SU-DHL-6 (cell line): ENCODE measurements around the gene ACBD6.

Experiments
- H2AFZ ChIP-seq: fragments of 200-600 bp; sonication (generic); 2 replicates; pipeline ENCODE4 v1.6.1; 2014; ENCODE audit warnings: low read depth, mild to moderate bottlenecking, moderate library complexity, mixed read lengths, antibody characterized with exemption, low read length; ENCODE audit not compliant: severe bottlenecking
- H3F3A ChIP-seq: fragments of 200-600 bp; shearing (Covaris generic); 2 replicates; pipeline ENCODE4 v1.6.0; 2016; ENCODE audit warnings: antibody characterized with exemption, mild to moderate bottlenecking; ENCODE audit not compliant: insufficient read depth
- H3K27ac ChIP-seq: fragments of 200-600 bp; sonication (generic); 2 replicates; pipeline ENCODE4 v1.5.1; 2016; ENCODE audit warnings: low read depth, mild to moderate bottlenecking, low read length, moderate library complexity, mixed read lengths
- H3K27me3 ChIP-seq: fragments of 200-600 bp; sonication (generic), shearing (Covaris generic); 2 replicates; pipeline ENCODE4 v1.6.0; 2014; ENCODE audit warnings: mild to moderate bottlenecking, low read length
- H3K36me3 ChIP-seq: fragments of 200-600 bp; sonication (generic); 2 replicates; pipeline ENCODE4 v1.6.1; 2014; ENCODE audit warnings: mild to moderate bottlenecking, low read length, mixed read lengths
- H3K4me2 ChIP-seq: fragments of 300-600, 200-600 bp; shearing (Covaris generic), sonication (generic); 2 replicates; pipeline ENCODE4 v1.6.0; 2014; ENCODE audit warnings: low read length, low read depth, mild to moderate bottlenecking; ENCODE audit not compliant: poor library complexity, severe bottlenecking
- H3K4me3 ChIP-seq: fragments of 200-600 bp; sonication (generic); 2 replicates; pipeline ENCODE4 v1.5.1; 2014; ENCODE audit warnings: antibody characterized with exemption, low read length, mild to moderate bottlenecking, mixed read lengths; ENCODE audit not compliant: insufficient read depth, poor library complexity, severe bottlenecking
- H3K79me2 ChIP-seq: fragments of 200-600 bp; sonication (generic); 2 replicates; pipeline ENCODE4 v1.6.1; 2014; ENCODE audit warnings: mild to moderate bottlenecking, low read length, moderate library complexity; ENCODE audit not compliant: insufficient read depth
- H3K9ac ChIP-seq: fragments of 200-600 bp; sonication (generic); 2 replicates; pipeline ENCODE4 v1.7.0; 2014; ENCODE audit warnings: mild to moderate bottlenecking, low read length
- H3K9me2 ChIP-seq: fragments of 200-600 bp; sonication (generic); replicated peaks from 2 replicates; pipeline ENCODE4 v1.6.1; 2014; ENCODE audit warnings: low read length; ENCODE audit not compliant: insufficient read depth
- H3K9me3 ChIP-seq: fragments of 200-600 bp; sonication (generic); 2 replicates; pipeline ENCODE4 v1.6.1; 2014; ENCODE audit warnings: low read length, mixed read lengths; ENCODE audit not compliant: insufficient read depth
- H4K20me1 ChIP-seq: fragments of 200-600 bp; sonication (generic); 2 replicates; pipeline ENCODE4 v1.6.1; 2014; ENCODE audit warnings: low read depth, mild to moderate bottlenecking, antibody characterized with exemption, low read length, moderate library complexity, mixed read lengths
- EZH2phosphoT487 ChIP-seq: fragments of 200-600 bp; sonication (generic), shearing (Covaris generic); conservative IDR thresholded peaks from 2 replicates; pipeline ENCODE4 v1.6.1; 2018; ENCODE audit warnings: mild to moderate bottlenecking, antibody characterized with exemption, low read length, moderate library complexity, mixed read lengths
- TF ChIP-seq, protein P1 (sequence below): fragments of 200-600 bp; sonication (generic); IDR thresholded peaks from one replicate; pipeline ENCODE4 v1.5.1; 2017; ENCODE audit warnings: antibody characterized with exemption, mild to moderate bottlenecking, low read length, moderate library complexity; ENCODE audit not compliant: insufficient read depth, poor library complexity, severe bottlenecking

Gene ACBD6

DNA sequence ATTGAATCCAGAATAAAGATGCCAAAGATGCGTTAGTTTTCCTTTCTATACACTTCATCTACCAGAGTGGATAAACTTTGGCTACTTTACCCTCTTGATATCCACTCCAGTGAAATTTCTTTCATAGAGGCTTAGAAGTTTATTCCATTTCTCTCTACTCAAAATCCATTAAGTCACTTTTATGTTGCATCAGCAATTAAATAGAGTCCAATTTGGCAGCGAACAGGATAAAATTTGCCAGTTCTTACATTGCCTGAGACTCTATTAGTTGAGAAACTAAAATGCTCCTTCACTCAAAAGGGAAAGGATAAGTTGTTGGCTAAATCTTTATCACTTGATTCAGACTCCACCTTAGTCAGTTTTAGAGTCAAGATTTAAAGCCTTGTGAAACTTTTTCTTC, 57.9 kb downstream of the ACBD6 start:
- Histone ChIP-seq H3K27me3 (no peaks in the 10 kb centered on the region), H2AFZ (no peak overlapping the region), H3K9me2 (no peaks in the 10 kb centered on the region), H3K27ac (no peak overlapping the region), H3K4me2 (no peak overlapping the region), H3K4me3 (no peak overlapping the region), H3K9ac (no peak overlapping the region), H4K20me1 (no peaks in the 10 kb centered on the region), H3K79me2 (peaks cover 54% of the 10 kb centered on the region), H3K36me3 (no peaks in the 10 kb centered on the region), H3F3A (no peaks in the 10 kb centered on the region), H3K9me3 (peaks cover 5% of the 10 kb centered on the region; the same call in 1 of the 2 replicates)
- no peak for TF ChIP-seq EZH2phosphoT487
- TF ChIP-seq, protein P1, sequence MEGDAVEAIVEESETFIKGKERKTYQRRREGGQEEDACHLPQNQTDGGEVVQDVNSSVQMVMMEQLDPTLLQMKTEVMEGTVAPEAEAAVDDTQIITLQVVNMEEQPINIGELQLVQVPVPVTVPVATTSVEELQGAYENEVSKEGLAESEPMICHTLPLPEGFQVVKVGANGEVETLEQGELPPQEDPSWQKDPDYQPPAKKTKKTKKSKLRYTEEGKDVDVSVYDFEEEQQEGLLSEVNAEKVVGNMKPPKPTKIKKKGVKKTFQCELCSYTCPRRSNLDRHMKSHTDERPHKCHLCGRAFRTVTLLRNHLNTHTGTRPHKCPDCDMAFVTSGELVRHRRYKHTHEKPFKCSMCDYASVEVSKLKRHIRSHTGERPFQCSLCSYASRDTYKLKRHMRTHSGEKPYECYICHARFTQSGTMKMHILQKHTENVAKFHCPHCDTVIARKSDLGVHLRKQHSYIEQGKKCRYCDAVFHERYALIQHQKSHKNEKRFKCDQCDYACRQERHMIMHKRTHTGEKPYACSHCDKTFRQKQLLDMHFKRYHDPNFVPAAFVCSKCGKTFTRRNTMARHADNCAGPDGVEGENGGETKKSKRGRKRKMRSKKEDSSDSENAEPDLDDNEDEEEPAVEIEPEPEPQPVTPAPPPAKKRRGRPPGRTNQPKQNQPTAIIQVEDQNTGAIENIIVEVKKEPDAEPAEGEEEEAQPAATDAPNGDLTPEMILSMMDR, result no peak

DNA sequence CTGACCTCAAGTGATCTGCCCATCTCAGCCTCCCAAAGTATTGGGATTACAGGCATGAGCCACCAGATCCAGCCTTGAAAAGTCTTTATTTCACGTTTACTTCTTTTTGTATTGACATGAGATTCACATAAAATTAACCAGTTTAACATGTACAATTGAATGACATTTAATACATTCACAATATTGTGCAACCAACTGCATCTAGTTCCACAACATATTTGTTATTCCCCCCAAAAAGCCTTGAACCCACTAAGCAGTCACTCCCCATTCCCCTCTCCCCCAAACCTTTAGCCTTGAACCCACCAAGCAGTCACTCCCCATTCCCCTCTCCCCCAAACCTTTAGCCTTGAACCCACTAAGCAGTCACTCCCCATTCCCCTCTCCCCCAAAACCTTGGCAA, 62.0 kb downstream of the ACBD6 start:
- no peaks in the 10 kb centered on the region for H3F3A ChIP-seq
- no peaks in the 10 kb centered on the region for H3K36me3 ChIP-seq
- H3K9ac ChIP-seq, result no peak overlapping the region
- H3K4me2 ChIP-seq, result no peak overlapping the region
- TF ChIP-seq EZH2phosphoT487, result no peak
- TF ChIP-seq, protein P1, result no peak
- H3K9me2 ChIP-seq, result no peaks in the 10 kb centered on the region
- H3K4me3 ChIP-seq, result no peak overlapping the region
- H2AFZ ChIP-seq, result no peak overlapping the region
- no peak overlapping the region for H3K27ac ChIP-seq
- H3K9me3 ChIP-seq, result peaks cover 5% of the 10 kb centered on the region; the same call in 1 of the 2 replicates
- H4K20me1 ChIP-seq, result no peaks in the 10 kb centered on the region
- peaks cover 17% of the 10 kb centered on the region for H3K79me2 ChIP-seq
- no peaks in the 10 kb centered on the region for H3K27me3 ChIP-seq

- H4K20me1 ChIP-seq, result no peaks in the 10 kb centered on the region
- H3K9me2 ChIP-seq, result no peaks in the 10 kb centered on the region
- H3K9me3 ChIP-seq, result no peaks in the 10 kb centered on the region
- no peaks in the 10 kb centered on the region for H3K27me3 ChIP-seq
- no peaks in the 10 kb centered on the region for H3K36me3 ChIP-seq
- no peak for TF ChIP-seq EZH2phosphoT487
- TF ChIP-seq, protein P1, result no peak
- H3K4me3 ChIP-seq, result no peak overlapping the region
- no peak overlapping the region for H2AFZ ChIP-seq
- no peaks in the 10 kb centered on the region for H3F3A ChIP-seq
- H3K27ac ChIP-seq, result no peak overlapping the region
- H3K4me2 ChIP-seq, result no peak overlapping the region
- peaks cover 33% of the 10 kb centered on the region for H3K79me2 ChIP-seq
- H3K9ac ChIP-seq, result no peak overlapping the region
Measured at GRCh38 chr1:180435566-180435965, 66.8 kb downstream of the ACBD6 start.

DNA sequence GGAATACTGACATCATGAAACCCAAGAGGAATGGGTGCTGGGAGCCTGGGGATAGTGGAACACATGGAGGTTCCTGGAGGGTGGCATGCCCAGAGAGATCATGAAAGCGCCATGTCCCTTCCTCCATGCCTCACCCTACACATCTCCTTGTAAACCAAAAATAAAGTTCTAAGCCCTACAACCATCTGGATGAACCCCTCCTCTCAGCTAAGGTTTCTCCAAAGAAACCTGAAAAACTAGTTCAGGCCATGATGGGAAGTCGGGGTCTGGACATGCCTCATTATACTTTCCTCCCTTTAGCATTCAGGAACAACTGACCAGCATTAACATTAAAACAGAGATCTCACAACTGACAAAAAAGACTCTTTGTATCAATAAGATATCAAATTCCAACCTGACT, 68.5 kb downstream of the ACBD6 start:
- TF ChIP-seq EZH2phosphoT487, result no peak
- TF ChIP-seq, protein P1, result no peak
- H3K4me3 ChIP-seq, result no peak overlapping the region
- no peak overlapping the region for H3K9ac ChIP-seq
- no peak overlapping the region for H3K4me2 ChIP-seq
- H3F3A ChIP-seq, result no peaks in the 10 kb centered on the region
- H3K27me3 ChIP-seq, result no peaks in the 10 kb centered on the region
- H3K36me3 ChIP-seq, result peaks cover 11% of the 10 kb centered on the region
- H3K27ac ChIP-seq, result no peak overlapping the region
- H3K9me2 ChIP-seq, result no peaks in the 10 kb centered on the region
- no peaks in the 10 kb centered on the region for H3K9me3 ChIP-seq
- H3K79me2 ChIP-seq, result peaks cover 33% of the 10 kb centered on the region
- no peak overlapping the region for H2AFZ ChIP-seq
- H4K20me1 ChIP-seq, result no peaks in the 10 kb centered on the region
